HAP-1 (cell line): ENCODE measurements around the gene RALGAPA2.

Source experiments
- DNase-seq, 2 experiments: peaks; one replicate each; pipeline ENCODE4 v3.0.0-alpha.2; 2016 to 2020; ENCODE audit warnings: low spot score in 2 of 2
- H3K27me3 ChIP-seq: fragments of 250-450 bp; sonication (Bioruptor Pico); 2 replicates; pipeline ENCODE4 v1.5.1; 2020; ENCODE audit warnings: low read depth, mild to moderate bottlenecking, moderate library complexity
- H3K36me3 ChIP-seq: fragments of 250-450 bp; sonication (Bioruptor Pico); replicated peaks from 2 replicates; pipeline ENCODE4 v1.5.1; 2020; ENCODE audit warnings: mild to moderate bottlenecking
- H3K4me1 ChIP-seq: fragments of 250-450 bp; sonication (Bioruptor Pico); 2 replicates; pipeline ENCODE4 v1.5.1; 2020; ENCODE audit warnings: mild to moderate bottlenecking
- H3K4me3 ChIP-seq: fragments of 250-450 bp; sonication (Bioruptor Pico); 2 replicates; pipeline ENCODE4 v1.5.1; 2020; ENCODE audit warnings: mild to moderate bottlenecking, moderate library complexity
- H3K9me3 ChIP-seq: fragments of 250-450 bp; sonication (Bioruptor Pico); 2 replicates; pipeline ENCODE4 v1.5.1; 2020; ENCODE audit warnings: mild to moderate bottlenecking, moderate library complexity
- in situ Hi-C: fragments of 300-500 bp; cut with MboI; formaldehyde crosslinking; loops from 3 replicates; pipeline ENCODE4 v1.14.3; 2020; ENCODE audit warnings: low sequenced_read_pairs, inconsistent platforms, mixed read lengths

RALGAPA2 gene

DNA sequence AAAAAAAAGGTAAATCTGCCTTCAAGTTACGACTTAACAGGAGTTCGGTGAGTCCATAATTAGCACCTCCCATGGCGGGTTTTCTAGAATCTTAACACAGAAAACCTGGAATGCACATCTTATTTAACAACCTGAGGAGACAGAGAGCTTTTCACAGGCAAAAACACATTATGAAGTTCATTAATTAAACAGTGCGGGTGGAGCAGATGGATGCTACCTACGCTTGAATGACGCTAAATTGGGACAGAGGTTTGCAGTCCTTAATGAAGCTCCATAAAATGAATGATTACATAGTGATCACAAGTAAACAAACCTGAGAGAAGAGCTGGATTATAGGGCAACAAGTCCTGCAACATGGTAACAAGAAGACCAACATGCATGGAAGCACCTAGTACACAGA lies 263.6 kb downstream of the RALGAPA2 start:
- H3K4me1 ChIP-seq, result peaks cover 12% of the 10 kb centered on the region
- H3K9me3 ChIP-seq, result no peaks in the 10 kb centered on the region
- H3K4me3 ChIP-seq, result no peak overlapping the region
- H3K36me3 ChIP-seq, result no peaks in the 10 kb centered on the region
- in situ Hi-C loops, result no loop called here
- H3K27me3 ChIP-seq, result no peaks in the 10 kb centered on the region
- no peak for DNase-seq

DNA sequence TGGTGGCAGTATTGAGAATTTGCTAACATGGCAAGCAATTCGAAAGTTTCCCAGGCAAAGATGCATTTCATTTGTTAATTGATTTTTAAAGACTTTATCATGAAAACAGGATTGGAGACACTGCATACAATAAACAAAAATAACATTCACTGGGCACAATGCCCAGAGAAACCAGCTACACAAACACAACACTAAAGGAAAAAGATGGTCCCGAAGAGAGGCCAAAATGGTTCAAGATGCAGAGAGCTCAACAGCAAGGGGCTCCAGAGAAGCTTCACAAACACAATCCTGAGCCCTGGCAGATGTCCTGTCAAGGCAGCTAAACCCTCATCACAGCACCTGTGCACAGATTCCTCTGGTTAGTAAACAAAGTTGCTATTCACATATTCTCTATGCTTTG lies 265.2 kb downstream of the RALGAPA2 start:
- in situ Hi-C loops, result no loop called here
- Histone ChIP-seq H3K9me3 (no peaks in the 10 kb centered on the region), H3K27me3 (no peaks in the 10 kb centered on the region), H3K4me3 (no peak overlapping the region), H3K4me1 (peaks cover 5% of the 10 kb centered on the region), H3K36me3 (no peaks in the 10 kb centered on the region)
- no peak for DNase-seq

DNA sequence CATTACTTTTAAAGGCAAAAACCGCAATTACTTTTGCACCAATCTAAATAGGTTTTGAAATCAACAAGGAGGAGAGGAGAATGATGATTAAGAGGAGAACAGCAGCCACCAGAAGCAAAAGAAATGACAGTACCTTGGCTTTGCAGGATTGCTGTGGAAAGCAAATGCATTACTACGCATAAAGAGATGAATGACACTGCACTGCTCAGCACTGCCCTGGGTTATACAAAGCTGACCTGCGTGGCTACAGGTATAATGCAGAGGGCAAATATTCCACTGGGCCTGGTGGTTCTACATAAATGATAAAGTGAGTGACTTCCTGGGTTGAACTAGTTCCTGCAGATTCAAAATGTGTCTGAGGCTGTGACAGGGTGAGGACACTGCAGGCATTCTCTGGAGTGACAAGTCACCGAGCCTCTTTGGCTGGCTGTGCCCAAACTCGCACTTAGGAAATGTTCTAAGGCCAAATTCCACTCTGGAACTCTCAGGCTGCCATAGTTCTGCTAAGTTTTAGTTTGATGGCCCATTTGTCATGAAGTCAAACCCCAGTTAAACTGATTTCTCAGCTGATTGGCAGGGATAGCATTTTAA lies 265.9 kb downstream of the RALGAPA2 start:
- Histone ChIP-seq H3K4me1 (no peaks in the 10 kb centered on the region), H3K36me3 (no peaks in the 10 kb centered on the region), H3K4me3 (no peak overlapping the region), H3K27me3 (no peaks in the 10 kb centered on the region), H3K9me3 (no peaks in the 10 kb centered on the region)
- in situ Hi-C loops, result no loop called here
- no peak for DNase-seq

DNA sequence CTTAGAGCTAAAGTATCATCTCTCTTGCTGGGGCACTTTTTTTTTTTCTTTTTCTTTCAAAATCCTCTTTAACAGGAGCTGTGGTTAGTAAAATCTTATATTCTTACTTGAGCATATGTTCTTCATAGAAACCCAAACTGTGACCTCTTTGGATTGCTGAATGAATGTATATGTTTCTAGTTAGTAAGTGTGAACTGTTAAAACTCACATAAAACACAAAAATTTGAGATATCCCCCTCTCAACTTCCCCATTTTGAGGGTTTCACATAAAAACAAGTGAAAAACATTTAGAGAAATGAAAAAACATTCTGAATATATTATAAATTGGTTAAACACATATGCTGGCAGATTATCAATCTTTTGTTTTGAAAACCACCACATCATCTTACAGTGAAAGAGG lies 266.4 kb downstream of the RALGAPA2 start:
- no peaks in the 10 kb centered on the region; the same call in none of the 2 replicates for H3K4me1 ChIP-seq
- H3K27me3 ChIP-seq, result no peaks in the 10 kb centered on the region
- no peaks in the 10 kb centered on the region for H3K9me3 ChIP-seq
- DNase-seq, result no peak
- H3K4me3 ChIP-seq, result no peak overlapping the region
- H3K36me3 ChIP-seq, result no peaks in the 10 kb centered on the region
- in situ Hi-C loops, result no loop called here

DNA sequence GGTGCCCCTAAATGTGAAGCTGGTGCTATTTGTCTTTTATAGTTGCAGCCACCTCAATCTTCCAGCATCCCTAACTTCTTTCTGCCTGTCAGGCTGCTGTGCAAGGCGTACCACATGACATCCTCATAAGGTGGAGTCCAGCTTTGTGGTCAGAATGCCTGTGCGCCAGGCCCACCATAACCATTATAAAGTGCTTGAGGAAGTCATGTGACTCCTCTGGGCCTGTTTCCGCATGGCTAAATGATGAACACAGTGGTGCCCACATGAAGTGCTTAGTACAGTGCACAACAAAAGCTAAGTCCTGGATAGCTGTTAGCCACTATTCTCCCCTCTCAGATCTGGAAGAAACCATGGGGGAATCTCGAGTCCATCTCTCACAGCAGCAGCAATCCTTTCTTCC lies 268.9 kb downstream of the RALGAPA2 start:
- no peaks in the 10 kb centered on the region for H3K9me3 ChIP-seq
- no peak for DNase-seq
- in situ Hi-C loops, result no loop called here
- H3K27me3 ChIP-seq, result no peaks in the 10 kb centered on the region
- H3K4me3 ChIP-seq, result no peak overlapping the region
- H3K4me1 ChIP-seq, result peaks cover 4% of the 10 kb centered on the region
- H3K36me3 ChIP-seq, result no peaks in the 10 kb centered on the region

DNA sequence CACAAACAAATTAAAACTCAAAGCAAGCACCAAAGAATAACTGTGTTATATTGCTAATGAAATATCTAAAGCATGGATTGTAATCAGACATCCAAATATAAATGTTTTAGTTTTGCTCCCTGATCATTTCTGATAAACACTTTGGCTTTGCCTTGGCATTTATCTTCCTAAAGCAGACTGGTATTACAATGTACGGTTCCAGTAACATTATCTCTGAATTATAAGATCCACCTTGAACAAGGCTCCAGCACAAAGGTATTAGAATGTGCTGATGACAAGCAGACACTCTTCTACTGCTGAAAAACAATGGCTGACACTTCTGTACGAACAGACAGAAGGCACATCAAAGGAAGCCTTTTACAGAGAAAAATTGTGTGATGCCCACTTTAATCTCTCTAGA lies 270.0 kb downstream of the RALGAPA2 start:
- no peaks in the 10 kb centered on the region for H3K36me3 ChIP-seq
- H3K9me3 ChIP-seq, result no peaks in the 10 kb centered on the region
- no peaks in the 10 kb centered on the region for H3K27me3 ChIP-seq
- DNase-seq, result no peak
- peaks cover 4% of the 10 kb centered on the region for H3K4me1 ChIP-seq
- in situ Hi-C loops, result no loop called here
- no peak overlapping the region for H3K4me3 ChIP-seq

DNA sequence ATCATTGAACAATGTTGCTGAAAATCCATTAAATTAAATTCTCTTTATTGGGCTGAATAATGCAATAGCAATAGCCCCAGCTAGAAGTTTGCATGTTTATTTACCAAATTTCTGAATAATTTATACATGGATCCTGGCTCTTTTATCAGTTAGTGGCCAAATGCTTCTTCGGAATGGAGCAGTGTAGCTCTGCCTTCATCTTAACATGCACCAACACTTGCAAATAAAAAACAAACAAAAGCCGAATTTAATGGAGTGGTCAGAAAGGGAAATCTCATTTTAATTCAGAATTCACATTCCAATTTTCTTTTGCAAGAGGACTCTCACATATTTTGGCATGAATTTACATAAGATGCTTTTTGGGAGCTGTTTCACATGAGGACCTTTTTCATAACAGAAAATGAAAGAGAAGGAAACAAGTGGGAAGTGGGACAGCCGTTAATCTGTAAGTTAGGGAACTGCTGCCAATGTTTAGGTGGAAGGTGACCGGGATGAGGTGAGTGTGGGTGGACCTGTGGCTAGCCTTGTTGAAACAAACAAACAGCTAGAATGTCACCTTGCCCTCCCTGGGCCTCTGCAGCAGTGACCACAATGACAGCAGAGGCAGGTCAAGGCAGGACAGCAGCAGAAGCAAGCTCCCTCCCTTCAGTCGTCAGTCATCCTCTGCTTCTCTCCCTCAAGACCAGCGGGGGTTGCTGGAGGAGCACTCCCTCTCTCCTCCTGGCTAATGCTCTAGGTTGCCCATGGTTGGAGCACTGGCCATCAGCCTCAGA lies 271.4 kb downstream of the RALGAPA2 start:
- no peaks in the 10 kb centered on the region for H3K27me3 ChIP-seq
- in situ Hi-C loops, result no loop called here
- peaks cover 4% of the 10 kb centered on the region for H3K4me1 ChIP-seq
- no peak for DNase-seq
- no peaks in the 10 kb centered on the region for H3K36me3 ChIP-seq
- no peak overlapping the region for H3K4me3 ChIP-seq
- no peaks in the 10 kb centered on the region for H3K9me3 ChIP-seq

DNA sequence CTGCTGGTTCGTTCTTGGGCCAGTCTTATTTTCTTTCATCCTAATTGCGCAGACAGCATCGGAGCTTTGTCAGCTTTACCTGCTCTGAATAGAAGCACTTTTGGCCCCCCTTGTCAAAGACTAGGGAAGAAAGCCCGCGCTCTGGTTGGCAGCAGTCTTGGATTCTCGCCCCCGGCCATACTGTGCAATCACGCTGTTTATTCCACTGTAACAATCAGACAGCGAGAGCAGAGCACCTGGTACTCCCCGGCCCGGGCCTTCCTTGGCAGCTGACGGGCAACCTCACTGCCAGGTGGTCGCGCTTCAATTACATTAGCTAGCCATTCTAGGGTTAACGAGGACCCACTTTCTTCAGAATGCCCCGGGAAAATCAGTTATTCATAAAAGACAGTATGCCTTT lies 272.0 kb downstream of the RALGAPA2 start:
- no peak overlapping the region for H3K4me3 ChIP-seq
- H3K36me3 ChIP-seq, result no peaks in the 10 kb centered on the region
- DNase-seq, result no peak
- no peaks in the 10 kb centered on the region for H3K27me3 ChIP-seq
- no peaks in the 10 kb centered on the region for H3K9me3 ChIP-seq
- in situ Hi-C loops, result no loop called here
- H3K4me1 ChIP-seq, result peaks cover 4% of the 10 kb centered on the region

DNA sequence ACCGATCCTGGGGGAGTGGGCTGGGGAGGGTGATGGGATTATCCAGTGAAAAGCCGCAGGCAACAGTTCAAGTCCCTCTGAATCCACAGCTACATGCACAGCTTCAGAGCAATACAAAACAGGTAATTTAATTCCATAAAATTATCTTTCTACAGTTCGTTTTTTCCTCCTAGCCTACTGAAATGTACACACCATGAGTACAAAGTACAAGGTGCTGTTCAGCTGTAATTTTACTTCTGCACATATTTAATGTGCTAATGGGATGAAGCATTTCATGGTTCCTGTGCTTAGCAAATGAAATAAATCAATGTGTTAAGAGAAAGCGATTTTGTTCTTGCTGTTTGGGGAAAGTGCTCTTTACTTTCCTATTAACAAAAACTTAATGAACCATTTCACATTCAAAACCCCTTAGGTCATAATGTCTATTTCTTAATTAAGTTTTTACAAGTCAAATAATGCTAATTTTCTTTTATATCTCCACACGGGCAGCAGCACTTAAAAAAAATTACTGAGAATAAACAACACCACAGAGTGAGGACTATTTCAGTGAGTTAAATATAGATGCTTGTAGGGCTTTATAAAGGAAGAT lies 272.7 kb downstream of the RALGAPA2 start:
- H3K36me3 ChIP-seq, result no peaks in the 10 kb centered on the region
- no peak for DNase-seq
- H3K9me3 ChIP-seq, result no peaks in the 10 kb centered on the region
- no peaks in the 10 kb centered on the region for H3K27me3 ChIP-seq
- peaks cover 4% of the 10 kb centered on the region for H3K4me1 ChIP-seq
- no peak overlapping the region for H3K4me3 ChIP-seq
- in situ Hi-C loops, result no loop called here

DNA sequence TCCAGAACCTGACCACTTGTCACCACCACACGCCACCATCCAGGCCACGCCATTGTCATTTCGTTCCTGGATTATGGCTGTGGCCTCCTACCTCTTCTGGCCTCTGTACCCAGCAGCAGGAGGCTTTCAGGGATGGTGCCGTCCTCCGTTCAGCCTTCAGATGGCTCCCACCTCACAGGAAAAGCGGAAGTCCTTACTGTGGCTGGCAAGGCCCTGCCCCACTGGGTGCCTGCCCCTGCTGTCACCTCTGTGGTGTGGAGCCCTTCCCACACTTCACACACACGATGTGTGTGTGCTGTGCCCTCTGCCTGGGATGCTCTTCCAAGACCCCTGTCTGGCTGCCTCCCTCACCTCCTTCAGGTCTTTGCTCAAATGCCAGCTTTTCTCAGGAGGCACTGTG lies 275.1 kb downstream of the RALGAPA2 start:
- peaks cover 4% of the 10 kb centered on the region for H3K4me1 ChIP-seq
- in situ Hi-C loops, result no loop called here
- no peak for DNase-seq
- no peaks in the 10 kb centered on the region for H3K9me3 ChIP-seq
- no peaks in the 10 kb centered on the region for H3K27me3 ChIP-seq
- H3K36me3 ChIP-seq, result no peaks in the 10 kb centered on the region
- H3K4me3 ChIP-seq, result no peak overlapping the region

DNA sequence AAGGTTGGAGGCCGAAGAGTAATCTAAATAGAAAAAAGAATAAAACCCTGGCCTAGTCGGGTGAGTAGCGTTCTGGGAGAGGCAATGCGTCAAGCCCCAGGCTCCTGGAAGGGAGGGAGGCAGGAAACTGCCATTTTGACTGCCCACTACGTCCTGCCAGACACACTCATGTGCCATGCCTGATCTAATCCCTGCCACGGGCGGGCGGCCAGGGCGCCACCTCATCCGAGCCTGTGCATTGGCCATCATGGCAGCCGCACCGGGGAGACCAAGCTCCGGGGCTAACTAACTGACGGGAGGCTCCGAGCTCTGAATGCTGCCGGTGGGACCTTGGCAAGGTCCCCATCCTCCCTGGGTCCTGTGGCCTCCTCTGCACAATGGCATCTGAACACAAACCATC lies 275.8 kb downstream of the RALGAPA2 start:
- no peak for DNase-seq
- no peaks in the 10 kb centered on the region for H3K27me3 ChIP-seq
- H3K4me1 ChIP-seq, result peaks cover 4% of the 10 kb centered on the region
- in situ Hi-C loops, result no loop called here
- H3K9me3 ChIP-seq, result no peaks in the 10 kb centered on the region
- no peaks in the 10 kb centered on the region for H3K36me3 ChIP-seq
- no peak overlapping the region for H3K4me3 ChIP-seq

DNA sequence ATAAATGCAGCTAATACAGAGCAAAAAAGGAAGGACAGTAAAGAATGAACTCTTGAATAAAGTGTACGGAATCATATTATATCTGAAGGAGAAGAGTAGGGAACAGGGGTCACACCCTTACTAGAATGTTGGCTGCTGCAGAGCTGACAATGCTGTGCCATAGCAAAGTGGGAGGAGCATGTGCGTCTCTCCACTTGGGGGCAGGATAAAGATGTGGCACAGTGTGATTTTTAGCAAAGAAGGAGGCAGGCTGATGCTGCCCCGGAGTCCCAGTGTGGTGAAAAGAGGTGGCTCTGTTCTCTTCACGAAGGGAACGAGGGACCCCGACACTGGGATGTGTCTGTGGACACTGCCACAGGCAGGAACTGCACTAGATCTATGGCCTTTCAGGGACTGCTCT lies 277.0 kb downstream of the RALGAPA2 start:
- Histone ChIP-seq H3K4me1 (no peaks in the 10 kb centered on the region; the same call in 1 of the 2 replicates), H3K36me3 (no peaks in the 10 kb centered on the region), H3K4me3 (no peak overlapping the region), H3K27me3 (no peaks in the 10 kb centered on the region), H3K9me3 (no peaks in the 10 kb centered on the region)
- in situ Hi-C loops, result no loop called here
- DNase-seq, result no peak

DNA sequence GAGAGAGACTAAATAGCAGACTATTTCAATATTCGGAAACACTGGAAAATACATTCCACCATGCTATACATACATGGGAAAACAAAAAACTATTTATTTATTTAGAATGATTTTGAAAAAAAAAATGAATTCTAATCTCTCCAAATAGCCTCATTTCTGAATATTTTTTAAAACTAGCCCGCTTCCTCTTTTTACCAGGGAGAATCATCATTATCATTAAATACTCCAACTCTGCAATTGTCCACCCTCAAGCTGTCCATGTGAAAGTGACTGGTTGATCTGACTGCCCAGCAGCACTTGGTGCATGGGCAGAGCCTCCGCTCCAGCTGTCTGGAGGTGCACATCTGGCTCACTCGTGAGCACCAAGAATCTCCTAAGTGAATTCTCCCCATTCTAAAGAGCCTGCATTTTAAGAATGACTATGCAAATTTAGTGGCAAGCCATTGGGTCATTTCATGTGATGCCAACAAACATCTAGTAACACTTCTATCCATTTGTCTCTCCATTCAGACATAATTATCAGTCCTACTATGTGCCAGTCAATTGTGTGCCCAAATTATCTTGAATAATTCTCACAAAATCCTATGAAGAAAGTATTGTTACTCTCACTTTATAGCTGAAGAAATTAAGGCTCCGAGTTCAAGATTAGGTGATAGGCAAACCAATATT lies 279.7 kb downstream of the RALGAPA2 start:
- in situ Hi-C loops, result no loop called here

DNA sequence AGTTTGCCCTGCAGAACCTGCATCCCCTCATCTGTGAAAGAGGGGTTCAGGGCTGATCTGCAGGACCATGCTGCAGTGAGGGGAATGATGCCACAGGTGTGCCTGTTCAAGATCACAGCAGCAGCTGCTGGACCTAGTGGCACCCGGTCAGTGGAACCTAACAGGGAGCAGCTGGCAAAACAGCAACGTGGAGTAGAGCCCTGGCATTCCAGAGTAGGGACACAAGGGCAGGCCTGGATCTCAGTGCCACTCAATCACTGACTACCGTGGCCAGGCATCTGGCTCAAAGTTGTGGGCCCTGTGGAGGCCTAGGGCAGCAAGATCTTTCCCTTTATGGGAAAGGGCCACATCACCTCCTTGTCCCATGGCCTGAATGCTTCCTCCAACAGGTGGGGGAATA lies 282.4 kb downstream of the RALGAPA2 start:
- DNase-seq, result no peak
- in situ Hi-C loops, result no loop called here

More for the DNA sequence above, 279.7 kb downstream of the RALGAPA2 start:
- no peak for DNase-seq
- Histone ChIP-seq H3K36me3 (no peaks in the 10 kb centered on the region), H3K27me3 (no peaks in the 10 kb centered on the region), H3K9me3 (no peaks in the 10 kb centered on the region), H3K4me3 (no peak overlapping the region), H3K4me1 (no peaks in the 10 kb centered on the region)

More for the DNA sequence above, 282.4 kb downstream of the RALGAPA2 start:
- Histone ChIP-seq H3K9me3 (no peaks in the 10 kb centered on the region), H3K36me3 (no peaks in the 10 kb centered on the region), H3K4me3 (no peak overlapping the region), H3K27me3 (no peaks in the 10 kb centered on the region), H3K4me1 (no peaks in the 10 kb centered on the region)
